T-helper 2 cell treated with Interferon-gamma antibody and Interleukin-4, amounts not matched to agents 5 μg/mL and 100 μg/mL, for 36 hours (primary cell): Measurements from ENCODE around the gene IGF1.

ENCODE experiments used
- DNase-seq: peaks from one replicate; pipeline ENCODE4 v3.0.0; 2021; ENCODE audit warnings: low spot score
- H3K27ac Mint-ChIP-seq: one replicate; pipeline ENCODE4 v1.8.0; 2021; ENCODE audit warnings: mild to moderate bottlenecking, mixed read lengths
- H3K27me3 Mint-ChIP-seq: one replicate; pipeline ENCODE4 v1.8.0; 2021; ENCODE audit warnings: low read depth, mixed read lengths
- H3K36me3 Mint-ChIP-seq: one replicate; pipeline ENCODE4 v1.8.0; 2021; ENCODE audit warnings: low read depth, mixed read lengths
- H3K4me1 Mint-ChIP-seq: one replicate; pipeline ENCODE4 v1.8.0; 2021; ENCODE audit warnings: low read depth, mixed read lengths
- H3K4me3 Mint-ChIP-seq: one replicate; pipeline ENCODE4 v1.8.0; 2022; ENCODE audit warnings: mild to moderate bottlenecking, moderate library complexity, mixed read lengths
- H3K9me3 Mint-ChIP-seq: one replicate; pipeline ENCODE4 v1.8.0; 2021; ENCODE audit warnings: mixed read lengths

IGF1 gene

GRCh38 chr12:102421802-102422583, 58.4 kb downstream of the IGF1 start:
- peaks cover 10% of the 10 kb centered on the region for H3K4me1 Mint-ChIP-seq
- H3K27ac Mint-ChIP-seq: peak overlapping the region; percentile 16
- no peaks in the 10 kb centered on the region for H3K9me3 Mint-ChIP-seq
- no peak for DNase-seq
- H3K27me3 Mint-ChIP-seq: peaks cover 12% of the 10 kb centered on the region
- no peak overlapping the region for H3K4me3 Mint-ChIP-seq
- H3K36me3 Mint-ChIP-seq: no peaks in the 10 kb centered on the region

GRCh38 chr12:102419094-102419764, 61.1 kb downstream of the IGF1 start:
- H3K4me1 Mint-ChIP-seq: peaks cover 10% of the 10 kb centered on the region
- H3K9me3 Mint-ChIP-seq: no peaks in the 10 kb centered on the region
- no peak overlapping the region for H3K27ac Mint-ChIP-seq
- H3K27me3 Mint-ChIP-seq: peaks cover 6% of the 10 kb centered on the region
- H3K36me3 Mint-ChIP-seq: no peaks in the 10 kb centered on the region
- H3K4me3 Mint-ChIP-seq: no peak overlapping the region
- DNase-seq: no peak

- Mint-ChIP-seq H3K27me3 (peaks cover 6% of the 10 kb centered on the region), H3K4me1 (peaks cover 7% of the 10 kb centered on the region), H3K27ac (no peak overlapping the region), H3K9me3 (no peaks in the 10 kb centered on the region), H3K36me3 (no peaks in the 10 kb centered on the region), H3K4me3 (no peak overlapping the region)
- DNase-seq: no peak
Measured at GRCh38 chr12:102417055-102417454, 63.3 kb downstream of the IGF1 start.

- Mint-ChIP-seq H3K4me3 (no peak overlapping the region), H3K4me1 (no peaks in the 10 kb centered on the region), H3K27me3 (peaks cover 6% of the 10 kb centered on the region), H3K36me3 (no peaks in the 10 kb centered on the region), H3K9me3 (no peaks in the 10 kb centered on the region), H3K27ac (no peak overlapping the region)
- no peak for DNase-seq
Measured at GRCh38 chr12:102415515-102415914, 64.8 kb downstream of the IGF1 start.

GRCh38 chr12:102413396-102413795, 67.0 kb downstream of the IGF1 start:
- H3K36me3 Mint-ChIP-seq: no peaks in the 10 kb centered on the region
- no peak overlapping the region for H3K27ac Mint-ChIP-seq
- no peak overlapping the region for H3K4me3 Mint-ChIP-seq
- H3K4me1 Mint-ChIP-seq: peaks cover 1% of the 10 kb centered on the region
- peaks cover 3% of the 10 kb centered on the region for H3K27me3 Mint-ChIP-seq
- no peak for DNase-seq
- no peaks in the 10 kb centered on the region for H3K9me3 Mint-ChIP-seq

- no peaks in the 10 kb centered on the region for H3K9me3 Mint-ChIP-seq
- H3K27ac Mint-ChIP-seq: no peak overlapping the region
- peaks cover 1% of the 10 kb centered on the region for H3K4me1 Mint-ChIP-seq
- DNase-seq: no peak
- no peak overlapping the region for H3K4me3 Mint-ChIP-seq
- no peaks in the 10 kb centered on the region for H3K36me3 Mint-ChIP-seq
- no peaks in the 10 kb centered on the region for H3K27me3 Mint-ChIP-seq
Measured at GRCh38 chr12:102410511-102410910, 69.9 kb downstream of the IGF1 start.

GRCh38 chr12:102408487-102409297, 71.7 kb downstream of the IGF1 start:
- H3K4me3 Mint-ChIP-seq: no peak overlapping the region
- H3K4me1 Mint-ChIP-seq: peaks cover 1% of the 10 kb centered on the region
- H3K9me3 Mint-ChIP-seq: no peaks in the 10 kb centered on the region
- no peak overlapping the region for H3K27ac Mint-ChIP-seq
- H3K36me3 Mint-ChIP-seq: no peaks in the 10 kb centered on the region
- DNase-seq: peak; percentile 11
- H3K27me3 Mint-ChIP-seq: no peaks in the 10 kb centered on the region

- DNase-seq: no peak
- H3K9me3 Mint-ChIP-seq: no peaks in the 10 kb centered on the region
- H3K4me3 Mint-ChIP-seq: no peak overlapping the region
- H3K4me1 Mint-ChIP-seq: peaks cover 1% of the 10 kb centered on the region
- no peaks in the 10 kb centered on the region for H3K27me3 Mint-ChIP-seq
- no peak overlapping the region for H3K27ac Mint-ChIP-seq
- no peaks in the 10 kb centered on the region for H3K36me3 Mint-ChIP-seq
Measured at GRCh38 chr12:102407776-102408486, 72.4 kb downstream of the IGF1 start.

GRCh38 chr12:102406033-102406584, 74.3 kb downstream of the IGF1 start:
- H3K36me3 Mint-ChIP-seq: no peaks in the 10 kb centered on the region
- no peak for DNase-seq
- peaks cover 1% of the 10 kb centered on the region for H3K4me1 Mint-ChIP-seq
- H3K27me3 Mint-ChIP-seq: peaks cover 2% of the 10 kb centered on the region
- no peaks in the 10 kb centered on the region for H3K9me3 Mint-ChIP-seq
- no peak overlapping the region for H3K27ac Mint-ChIP-seq
- no peak overlapping the region for H3K4me3 Mint-ChIP-seq

- Mint-ChIP-seq H3K4me3 (no peak overlapping the region), H3K27ac (no peak overlapping the region), H3K4me1 (no peaks in the 10 kb centered on the region), H3K36me3 (no peaks in the 10 kb centered on the region), H3K27me3 (peaks cover 9% of the 10 kb centered on the region), H3K9me3 (no peaks in the 10 kb centered on the region)
- no peak for DNase-seq
Measured at GRCh38 chr12:102401087-102401486, 79.3 kb downstream of the IGF1 start.

GRCh38 chr12:102399653-102400052, 80.7 kb downstream of the IGF1 start:
- H3K9me3 Mint-ChIP-seq: no peaks in the 10 kb centered on the region
- DNase-seq: no peak
- H3K27me3 Mint-ChIP-seq: peaks cover 9% of the 10 kb centered on the region
- no peaks in the 10 kb centered on the region for H3K4me1 Mint-ChIP-seq
- H3K36me3 Mint-ChIP-seq: no peaks in the 10 kb centered on the region
- no peak overlapping the region for H3K27ac Mint-ChIP-seq
- H3K4me3 Mint-ChIP-seq: no peak overlapping the region

GRCh38 chr12:102396276-102396675, 84.1 kb downstream of the IGF1 start:
- no peak overlapping the region for H3K4me3 Mint-ChIP-seq
- no peaks in the 10 kb centered on the region for H3K9me3 Mint-ChIP-seq
- no peak overlapping the region for H3K27ac Mint-ChIP-seq
- no peak for DNase-seq
- no peaks in the 10 kb centered on the region for H3K36me3 Mint-ChIP-seq
- peaks cover 7% of the 10 kb centered on the region for H3K27me3 Mint-ChIP-seq
- no peaks in the 10 kb centered on the region for H3K4me1 Mint-ChIP-seq

GRCh38 chr12:102394200-102394599, 86.2 kb downstream of the IGF1 start:
- no peak overlapping the region for H3K27ac Mint-ChIP-seq
- no peaks in the 10 kb centered on the region for H3K4me1 Mint-ChIP-seq
- H3K9me3 Mint-ChIP-seq: no peaks in the 10 kb centered on the region
- H3K4me3 Mint-ChIP-seq: no peak overlapping the region
- no peak for DNase-seq
- peaks cover 7% of the 10 kb centered on the region for H3K27me3 Mint-ChIP-seq
- H3K36me3 Mint-ChIP-seq: no peaks in the 10 kb centered on the region
